Right lobe of liver (tissue), 6 donors: Measurements from ENCODE around the gene SRPK3. TPM values are rescaled to one million over a fixed set of nuclear protein-coding genes. Genes with fewer than 3 reads are reported as not detected.

ENCODE experiments used
- ATAC-seq, 4 donors: fragments of 200-7000 bp; cut with Tn5 transposase; one replicate each; pipeline ENCODE4 v1.9.1; 2020; ENCODE audit warnings: mild to moderate bottlenecking in 4 of 4, moderate library complexity in 4 of 4
- DNase-seq, 3 donors: peaks; one replicate each; pipeline ENCODE4 v3.0.0-alpha.2; 2020
- H3K27ac ChIP-seq, 3 donors: fragments of 200-600 bp; one replicate each; pipeline ENCODE4 v1.8.0; 2022
- H3K27me3 ChIP-seq, 2 donors: fragments of 200-600 bp; one replicate each; pipeline ENCODE4 v1.8.0; 2022
- H3K36me3 ChIP-seq, 4 donors: fragments of 200-600 bp; sonication (generic) in 1 of 4; one replicate each; pipeline versions ENCODE4 v1.5.1 to v1.8.0; 2017 to 2022; ENCODE audit warnings: control low read depth in 1 of 4
- H3K4me1 ChIP-seq, 4 donors: fragments of 200-600 bp; sonication (generic) in 1 of 4; one replicate each; pipeline versions ENCODE4 v1.5.1 to v1.8.0; 2017 to 2022; ENCODE audit warnings: control low read depth in 1 of 4
- H3K4me3 ChIP-seq, 3 donors: fragments of 200-600 bp; one replicate each; pipeline ENCODE4 v1.8.0; 2022
- H3K9me3 ChIP-seq, 4 donors: fragments of 200-600 bp; sonication (generic) in 1 of 4; one replicate each; pipeline versions ENCODE4 v1.5.1 to v1.8.0; 2017 to 2022; ENCODE audit warnings: control low read depth in 1 of 4
- POLR2A ChIP-seq: fragments of 450-650 bp; IDR thresholded peaks from one replicate; pipeline ENCODE4 v1.6.1; 2017; ENCODE audit warnings: antibody characterized with exemption, mild to moderate bottlenecking
- WGBS: methylation state at CpG from one replicate; pipeline ENCODE4 v1.1.6; 2018; ENCODE audit warnings: low coverage, low lambda C conversion rate; ENCODE audit not compliant: insufficient coverage; ENCODE audit errors: missing lambda C conversion rate; 5-methylcytosine and 5-hydroxymethylcytosine counted together
- intact Hi-C, 2 donors: fragments of 100-400 bp; cut with DNase I; formaldehyde crosslinking; loops; one replicate each; pipeline versions ENCODE4 v1.11.2 to v1.14.1; 2022
- total RNA-seq, 6 experiments: library from RNA; depleted of rRNA in 2 of 6; stranded (reverse); fragments of >200 nt in 2 of 6; fragmentation: NEBNext Ultra II Directional in 3 of 6; extraction: Animal tissue kit (Norgen Biotek cat#: 25700) in 3 of 6; gene quantifications; one replicate each; pipeline versions ENCODE4 v1.1.0 to v1.2.4, GENCODE V29; 2016 to 2023
- TF ChIP-seq, protein P1 (sequence below), 4 donors: fragments of 200-600 bp in 3 of 4; fragments of 450-650 bp in 1 of 4; IDR thresholded peaks; one replicate each; pipeline versions ENCODE4 v1.5.1 to v1.8.0; 2016 to 2022; ENCODE audit warnings: antibody characterized with exemption in 4 of 4, mild to moderate bottlenecking in 2 of 4
- donor health status: DM: no; HTN: yes; CAD: no.
- donor health status: DM: no; HTN: no; CAD: no.
- donor health status: DM: no; HTN: no; CAD: no.
- donor health status: DM: no; HTN: yes; CAD: no.
- donor health status: DM: no; HTN: yes; CAD: no.

SRPK3 gene
- total RNA-seq, 6 experiments from 2014 or later, result not detected

- Histone ChIP-seq H3K4me3 (no peak overlapping the region), H3K4me1 (no peaks in the 10 kb centered on the region), H3K27me3 (peaks cover 0 to 23% of the 10 kb centered on the region in 2 donors), H3K27ac (no peak overlapping the region), H3K9me3 (no peaks in the 10 kb centered on the region), H3K36me3 (no peaks in the 10 kb centered on the region)
- TF ChIP-seq, protein P1, sequence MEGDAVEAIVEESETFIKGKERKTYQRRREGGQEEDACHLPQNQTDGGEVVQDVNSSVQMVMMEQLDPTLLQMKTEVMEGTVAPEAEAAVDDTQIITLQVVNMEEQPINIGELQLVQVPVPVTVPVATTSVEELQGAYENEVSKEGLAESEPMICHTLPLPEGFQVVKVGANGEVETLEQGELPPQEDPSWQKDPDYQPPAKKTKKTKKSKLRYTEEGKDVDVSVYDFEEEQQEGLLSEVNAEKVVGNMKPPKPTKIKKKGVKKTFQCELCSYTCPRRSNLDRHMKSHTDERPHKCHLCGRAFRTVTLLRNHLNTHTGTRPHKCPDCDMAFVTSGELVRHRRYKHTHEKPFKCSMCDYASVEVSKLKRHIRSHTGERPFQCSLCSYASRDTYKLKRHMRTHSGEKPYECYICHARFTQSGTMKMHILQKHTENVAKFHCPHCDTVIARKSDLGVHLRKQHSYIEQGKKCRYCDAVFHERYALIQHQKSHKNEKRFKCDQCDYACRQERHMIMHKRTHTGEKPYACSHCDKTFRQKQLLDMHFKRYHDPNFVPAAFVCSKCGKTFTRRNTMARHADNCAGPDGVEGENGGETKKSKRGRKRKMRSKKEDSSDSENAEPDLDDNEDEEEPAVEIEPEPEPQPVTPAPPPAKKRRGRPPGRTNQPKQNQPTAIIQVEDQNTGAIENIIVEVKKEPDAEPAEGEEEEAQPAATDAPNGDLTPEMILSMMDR (IDR thresholded peaks at IDR 0.05), result no peak
- TF ChIP-seq POLR2A, result no peak
- 47% methylated on average over 14 of the region's 23 CpGs for WGBS
- no peak for ATAC-seq
- DNase-seq, result no peak
- intact Hi-C loops, result no loop called here
Observed at GRCh38 chrX:153831429-153832150, 50.7 kb downstream of the SRPK3 start.

DNA sequence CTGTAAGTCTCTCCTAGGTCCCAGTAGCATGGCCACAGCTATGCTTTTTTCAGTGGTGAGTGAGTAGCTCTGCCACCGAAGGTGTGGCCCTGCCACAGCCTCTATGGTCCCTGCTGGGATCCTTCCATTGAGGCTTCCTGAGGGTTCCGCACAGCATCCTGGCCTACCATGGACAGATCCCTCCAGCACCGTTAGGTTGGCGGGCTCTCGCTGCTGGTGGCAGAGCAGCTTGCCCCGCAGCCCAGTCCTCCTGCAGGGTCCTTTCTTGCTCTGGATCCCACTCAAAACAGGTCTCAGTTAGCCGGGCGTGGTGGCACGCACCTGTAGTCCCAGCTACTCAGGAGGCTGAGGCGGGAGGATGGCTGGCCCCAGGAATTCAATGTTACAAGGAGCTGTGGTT lies 51.9 kb downstream of the SRPK3 start:
- ATAC-seq, result no peak
- intact Hi-C loops, result no loop called here
- Histone ChIP-seq H3K9me3 (no peaks in the 10 kb centered on the region), H3K27ac (no peak overlapping the region), H3K36me3 (no peaks in the 10 kb centered on the region), H3K27me3 (peaks cover 0 to 23% of the 10 kb centered on the region in 2 donors), H3K4me3 (no peak overlapping the region), H3K4me1 (no peaks in the 10 kb centered on the region)
- no peak for DNase-seq
- TF ChIP-seq, protein P1 (IDR thresholded peaks at IDR 0.05), result no peak
- TF ChIP-seq POLR2A, result no peak
- WGBS, result 92% methylated on average over 2 of the region's 10 CpGs

Other genes starting within 250 kb of the SRPK3 start
- gene CCNQ, start 181.9 kb upstream of the SRPK3 start, total RNA-seq, result 10 to 100 TPM in 2 of 6 experiments, 1 to 10 TPM in 4; 5.6 to 14.0 (median 7.5) TPM
- gene DUSP9, start 133.8 kb upstream of the SRPK3 start, total RNA-seq, result 1 to 10 TPM in 2 of 6 experiments, under 1 TPM in 4; 0.33 to 3.9 (median 0.69) TPM
- gene PNCK, start 107.2 kb upstream of the SRPK3 start, total RNA-seq, result under 1 TPM in 1 of 6 experiments, not detected in 5; 0.86 TPM
- 1 to 10 TPM; 1.6 to 9.2 (median 2.9) TPM for gene SLC6A8, start 93.1 kb upstream of the SRPK3 start, total RNA-seq
- 100 to 1,000 TPM; 100 to 126 (median 107) TPM for gene BCAP31, start 56.7 kb upstream of the SRPK3 start, total RNA-seq
- 10 to 100 TPM in 4 of 6 experiments, 1 to 10 TPM in 2; 8.0 to 20.8 (median 10.9) TPM for gene ABCD1, start 56.2 kb upstream of the SRPK3 start, total RNA-seq
- gene PLXNB3, start 16.8 kb upstream of the SRPK3 start, total RNA-seq, result 1 to 10 TPM in 3 of 6 experiments, under 1 TPM in 3; 0.55 to 1.7 (median 0.94) TPM
- 10 to 100 TPM; 19.4 to 70.1 (median 27.4) TPM for gene IDH3G, start 13.3 kb downstream of the SRPK3 start, total RNA-seq
- 100 to 1,000 TPM; 150 to 221 (median 205) TPM for gene SSR4, start 13.6 kb downstream of the SRPK3 start, total RNA-seq
- gene PDZD4, start 49.5 kb downstream of the SRPK3 start, total RNA-seq, result 1 to 10 TPM in 5 of 6 experiments, under 1 TPM in 1; 0.61 to 2.3 (median 1.5) TPM
- under 1 TPM in 4 of 6 experiments, not detected in 2; 0.33 to 0.64 (median 0.47) TPM for gene L1CAM, start 105.1 kb downstream of the SRPK3 start, total RNA-seq
- gene AVPR2, start 123.6 kb downstream of the SRPK3 start, total RNA-seq, result under 1 TPM in 1 of 6 experiments, not detected in 5; 0.31 TPM
- 10 to 100 TPM in 2 of 6 experiments, 1 to 10 TPM in 4; 5.5 to 11.9 (median 8.7) TPM for gene ARHGAP4, start 145.2 kb downstream of the SRPK3 start, total RNA-seq
- gene NAA10, start 154.0 kb downstream of the SRPK3 start, total RNA-seq, result 10 to 100 TPM; 36.1 to 56.2 (median 39.7) TPM
- gene RENBP, start 163.6 kb downstream of the SRPK3 start, total RNA-seq, result 1 to 10 TPM; 2.2 to 9.1 (median 5.2) TPM
- 10 to 100 TPM; 15.2 to 32.5 (median 19.7) TPM for gene HCFC1, start 190.8 kb downstream of the SRPK3 start, total RNA-seq
- 10 to 100 TPM in 1 of 6 experiments, 1 to 10 TPM in 5; 3.8 to 10.3 (median 5.9) TPM for gene TMEM187, start 191.7 kb downstream of the SRPK3 start, total RNA-seq
- 10 to 100 TPM; 27.4 to 77.7 (median 41.4) TPM for gene IRAK1, start 238.9 kb downstream of the SRPK3 start, total RNA-seq